ENCODE results near the gene NAA40. TPM values are rescaled to one million over a fixed set of nuclear protein-coding genes. Genes with fewer than 3 reads are reported as not detected.
A peak's percentile ranks its signal among the peaks of the same experiment; 100 is the strongest.

Gene NAA40
- total RNA-seq, 1 donor from 2014 or later, result 48.2 TPM

DNA sequence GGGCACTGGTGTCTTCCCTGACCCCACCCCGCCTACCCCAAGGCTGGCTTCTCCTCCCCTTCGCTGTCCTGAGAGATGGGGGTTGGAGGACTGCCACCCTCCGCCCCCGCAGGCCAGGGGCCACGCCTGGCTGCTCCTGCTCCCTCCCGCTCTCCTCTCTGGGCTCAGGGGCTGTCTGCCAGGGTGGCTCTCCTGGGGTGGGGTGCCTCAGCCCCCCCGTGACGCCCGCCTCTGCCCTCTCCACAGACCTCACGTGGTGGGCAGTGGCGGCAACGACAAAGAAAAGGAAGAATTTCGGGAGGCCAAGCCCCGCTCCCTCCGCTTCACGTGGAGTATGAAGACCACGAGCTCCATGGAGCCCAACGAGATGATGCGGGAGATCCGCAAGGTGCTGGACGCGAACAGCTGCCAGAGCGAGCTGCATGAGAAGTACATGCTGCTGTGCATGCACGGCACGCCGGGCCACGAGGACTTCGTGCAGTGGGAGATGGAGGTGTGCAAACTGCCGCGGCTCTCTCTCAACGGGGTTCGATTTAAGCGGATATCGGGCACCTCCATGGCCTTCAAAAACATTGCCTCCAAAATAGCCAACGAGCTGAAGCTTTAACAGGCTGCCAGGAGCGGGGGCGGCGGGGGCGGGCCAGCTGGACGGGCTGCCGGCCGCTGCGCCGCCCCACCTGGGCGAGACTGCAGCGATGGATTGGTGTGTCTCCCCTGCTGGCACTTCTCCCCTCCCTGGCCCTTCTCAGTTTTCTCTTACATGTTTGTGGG is 30.0 kb upstream of the NAA40 start:
- peak overlapping the region; percentile 24 for H3K27ac Mint-ChIP-seq (ENCODE audit: unreplicated experiment)
- peaks cover 7% of the 10 kb centered on the region for H3K4me1 Mint-ChIP-seq (ENCODE audit: unreplicated experiment)
- TF ChIP-seq, protein P1, sequence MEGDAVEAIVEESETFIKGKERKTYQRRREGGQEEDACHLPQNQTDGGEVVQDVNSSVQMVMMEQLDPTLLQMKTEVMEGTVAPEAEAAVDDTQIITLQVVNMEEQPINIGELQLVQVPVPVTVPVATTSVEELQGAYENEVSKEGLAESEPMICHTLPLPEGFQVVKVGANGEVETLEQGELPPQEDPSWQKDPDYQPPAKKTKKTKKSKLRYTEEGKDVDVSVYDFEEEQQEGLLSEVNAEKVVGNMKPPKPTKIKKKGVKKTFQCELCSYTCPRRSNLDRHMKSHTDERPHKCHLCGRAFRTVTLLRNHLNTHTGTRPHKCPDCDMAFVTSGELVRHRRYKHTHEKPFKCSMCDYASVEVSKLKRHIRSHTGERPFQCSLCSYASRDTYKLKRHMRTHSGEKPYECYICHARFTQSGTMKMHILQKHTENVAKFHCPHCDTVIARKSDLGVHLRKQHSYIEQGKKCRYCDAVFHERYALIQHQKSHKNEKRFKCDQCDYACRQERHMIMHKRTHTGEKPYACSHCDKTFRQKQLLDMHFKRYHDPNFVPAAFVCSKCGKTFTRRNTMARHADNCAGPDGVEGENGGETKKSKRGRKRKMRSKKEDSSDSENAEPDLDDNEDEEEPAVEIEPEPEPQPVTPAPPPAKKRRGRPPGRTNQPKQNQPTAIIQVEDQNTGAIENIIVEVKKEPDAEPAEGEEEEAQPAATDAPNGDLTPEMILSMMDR (IDR thresholded peaks at IDR 0.05; ENCODE audit: unreplicated experiment), result no peak

DNA sequence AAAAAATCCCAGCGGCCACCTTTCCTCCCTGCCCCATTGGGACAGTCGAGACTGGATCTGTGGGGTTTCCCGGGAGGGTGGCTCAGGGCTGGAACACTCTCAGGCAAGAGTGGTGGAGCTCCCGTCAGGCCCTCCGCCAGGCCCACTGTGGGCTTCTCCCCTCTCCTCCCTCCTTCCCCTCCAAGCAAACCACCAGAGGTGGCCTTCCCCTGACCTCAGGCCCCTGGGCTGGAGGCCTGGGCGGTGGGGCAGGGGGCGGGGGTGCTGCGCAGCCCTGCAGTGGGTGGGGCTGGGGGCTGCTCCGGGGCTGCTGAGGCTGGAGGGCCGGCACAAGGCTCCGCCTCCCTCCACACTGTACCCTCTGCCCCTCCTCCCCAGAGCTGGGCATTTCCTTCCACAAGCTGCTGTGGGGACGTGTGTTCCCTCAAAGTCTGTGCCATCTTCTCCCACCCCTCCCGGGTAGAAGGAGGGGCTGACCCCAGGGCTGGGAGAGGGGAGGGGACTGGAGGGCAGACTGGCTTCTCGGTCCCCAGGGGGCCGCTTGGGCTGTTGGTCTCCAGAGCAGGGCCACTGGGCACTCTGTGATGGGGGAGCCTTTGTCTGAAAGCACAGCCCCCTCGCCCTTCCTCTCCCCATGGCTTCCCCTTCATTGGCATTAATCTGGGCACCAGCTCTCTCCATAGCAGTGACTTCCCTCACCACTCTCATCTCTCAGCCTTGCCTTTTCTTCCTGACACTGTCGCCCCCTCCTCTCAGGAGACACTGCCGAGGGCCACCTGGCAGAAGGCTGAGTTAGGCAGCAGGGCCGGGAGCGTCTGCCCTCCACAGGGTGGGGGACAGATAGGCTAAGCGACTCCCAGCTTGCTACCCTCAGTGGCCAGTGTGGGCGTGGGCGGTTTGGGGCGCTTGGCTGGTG is 29.0 kb upstream of the NAA40 start:
- Mint-ChIP-seq H3K27me3 (ENCODE audit: unreplicated experiment) (peaks cover 8% of the 10 kb centered on the region), H3K27ac (ENCODE audit: unreplicated experiment) (no peak overlapping the region), H3K9me3 (ENCODE audit: unreplicated experiment) (no peaks in the 10 kb centered on the region), H3K4me1 (ENCODE audit: unreplicated experiment) (peaks cover 7% of the 10 kb centered on the region), H3K4me3 (ENCODE audit: unreplicated experiment) (no peak overlapping the region), H3K36me3 (ENCODE audit: low read depth, unreplicated experiment) (peaks cover 11% of the 10 kb centered on the region)
- no peak for DNase-seq (ENCODE audit: low spot score)
- TF ChIP-seq, protein P1 (IDR thresholded peaks at IDR 0.05; ENCODE audit: unreplicated experiment), result no peak

More for the DNA sequence above, 30.0 kb upstream of the NAA40 start:
- no peak for DNase-seq (ENCODE audit: low spot score)
- Mint-ChIP-seq H3K36me3 (ENCODE audit: low read depth, unreplicated experiment) (peaks cover 11% of the 10 kb centered on the region), H3K4me3 (ENCODE audit: unreplicated experiment) (no peak overlapping the region), H3K9me3 (ENCODE audit: unreplicated experiment) (no peaks in the 10 kb centered on the region), H3K27me3 (ENCODE audit: unreplicated experiment) (peaks cover 8% of the 10 kb centered on the region)

DNA sequence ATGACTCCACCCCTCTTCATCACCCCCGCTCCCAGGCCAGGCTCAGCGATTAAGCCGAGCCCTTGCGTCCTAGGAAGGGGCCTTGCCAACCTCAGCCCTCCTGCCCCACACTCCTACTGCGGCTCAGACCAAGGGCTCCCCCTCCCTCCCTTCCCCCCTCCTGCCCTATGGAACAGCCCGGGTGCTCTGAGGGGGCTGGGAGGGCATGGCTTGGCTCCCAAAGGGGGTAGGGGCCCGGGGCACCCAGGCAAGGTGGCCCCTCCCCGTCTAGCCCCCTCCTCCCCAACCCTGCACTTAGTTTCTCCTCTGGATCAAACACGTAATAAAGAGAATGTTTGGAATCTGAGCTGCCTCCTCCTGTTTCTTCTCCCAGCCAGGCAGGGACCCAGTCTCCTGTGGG is 28.1 kb upstream of the NAA40 start:
- no peak overlapping the region for H3K27ac Mint-ChIP-seq (ENCODE audit: unreplicated experiment)
- peaks cover 10% of the 10 kb centered on the region for H3K27me3 Mint-ChIP-seq (ENCODE audit: unreplicated experiment)
- no peak for DNase-seq (ENCODE audit: low spot score)
- peaks cover 7% of the 10 kb centered on the region for H3K4me1 Mint-ChIP-seq (ENCODE audit: unreplicated experiment)
- H3K4me3 Mint-ChIP-seq (ENCODE audit: unreplicated experiment), result no peak overlapping the region
- H3K36me3 Mint-ChIP-seq (ENCODE audit: low read depth, unreplicated experiment), result peaks cover 5% of the 10 kb centered on the region
- no peaks in the 10 kb centered on the region for H3K9me3 Mint-ChIP-seq (ENCODE audit: unreplicated experiment)
- TF ChIP-seq, protein P1 (IDR thresholded peaks at IDR 0.05; ENCODE audit: unreplicated experiment), result no peak

- no peak for DNase-seq (ENCODE audit: low spot score)
- H3K9me3 Mint-ChIP-seq (ENCODE audit: unreplicated experiment), result no peaks in the 10 kb centered on the region
- peaks cover 10% of the 10 kb centered on the region for H3K27me3 Mint-ChIP-seq (ENCODE audit: unreplicated experiment)
- H3K4me1 Mint-ChIP-seq (ENCODE audit: unreplicated experiment), result peaks cover 7% of the 10 kb centered on the region
- TF ChIP-seq, protein P1 (IDR thresholded peaks at IDR 0.05; ENCODE audit: unreplicated experiment), result no peak
- H3K27ac Mint-ChIP-seq (ENCODE audit: unreplicated experiment), result no peak overlapping the region
- no peaks in the 10 kb centered on the region for H3K36me3 Mint-ChIP-seq (ENCODE audit: low read depth, unreplicated experiment)
- H3K4me3 Mint-ChIP-seq (ENCODE audit: unreplicated experiment), result no peak overlapping the region
Measured at GRCh38 chr11:63911440-63911839, 27.4 kb upstream of the NAA40 start.

Measured in endothelial cell (in vitro differentiated cells).